SJCRH30 (cell line): Measurements from ENCODE around the gene TARS1. TPM values are rescaled to one million over a fixed set of nuclear protein-coding genes. Genes with fewer than 3 reads are reported as not detected.

ENCODE experiments used
- DNase-seq, 2 experiments: peaks; one replicate each; pipeline ENCODE4 v3.0.0-alpha.2; 2015 to 2020
- H3K27ac ChIP-seq: fragments of 250-450 bp; sonication (Bioruptor Pico); 2 replicates; pipeline ENCODE4 v1.5.1; 2020; ENCODE audit warnings: mild to moderate bottlenecking, moderate library complexity
- H3K27me3 ChIP-seq: fragments of 250-450 bp; sonication (Bioruptor Pico); 2 replicates; pipeline ENCODE4 v1.5.1; 2020; ENCODE audit warnings: mild to moderate bottlenecking, moderate library complexity
- H3K36me3 ChIP-seq: fragments of 250-450 bp; sonication (Bioruptor Pico); 2 replicates; pipeline ENCODE4 v1.5.1; 2020; ENCODE audit warnings: mild to moderate bottlenecking, moderate library complexity
- H3K4me1 ChIP-seq: fragments of 250-450 bp; sonication (Bioruptor Pico); 2 replicates; pipeline ENCODE4 v1.5.1; 2020; ENCODE audit warnings: mild to moderate bottlenecking, moderate library complexity
- H3K4me3 ChIP-seq: fragments of 250-450 bp; sonication (Bioruptor Pico); 2 replicates; pipeline ENCODE4 v1.5.1; 2020; ENCODE audit warnings: mild to moderate bottlenecking, moderate library complexity
- H3K9me3 ChIP-seq: fragments of 250-450 bp; sonication (Bioruptor Pico); replicated peaks from 2 replicates; pipeline ENCODE4 v1.5.1; 2020; ENCODE audit warnings: mild to moderate bottlenecking, moderate library complexity
- total RNA-seq: library from RNA; depleted of rRNA; stranded (reverse); fragments of >200 nt; shearing (Covaris generic); gene quantifications from 2 replicates; pipeline ENCODE4 v1.2.3, GENCODE V29; 2014; rRNA removed

TARS1 gene
- 303 and 347 TPM in 2 replicates for total RNA-seq

DNA sequence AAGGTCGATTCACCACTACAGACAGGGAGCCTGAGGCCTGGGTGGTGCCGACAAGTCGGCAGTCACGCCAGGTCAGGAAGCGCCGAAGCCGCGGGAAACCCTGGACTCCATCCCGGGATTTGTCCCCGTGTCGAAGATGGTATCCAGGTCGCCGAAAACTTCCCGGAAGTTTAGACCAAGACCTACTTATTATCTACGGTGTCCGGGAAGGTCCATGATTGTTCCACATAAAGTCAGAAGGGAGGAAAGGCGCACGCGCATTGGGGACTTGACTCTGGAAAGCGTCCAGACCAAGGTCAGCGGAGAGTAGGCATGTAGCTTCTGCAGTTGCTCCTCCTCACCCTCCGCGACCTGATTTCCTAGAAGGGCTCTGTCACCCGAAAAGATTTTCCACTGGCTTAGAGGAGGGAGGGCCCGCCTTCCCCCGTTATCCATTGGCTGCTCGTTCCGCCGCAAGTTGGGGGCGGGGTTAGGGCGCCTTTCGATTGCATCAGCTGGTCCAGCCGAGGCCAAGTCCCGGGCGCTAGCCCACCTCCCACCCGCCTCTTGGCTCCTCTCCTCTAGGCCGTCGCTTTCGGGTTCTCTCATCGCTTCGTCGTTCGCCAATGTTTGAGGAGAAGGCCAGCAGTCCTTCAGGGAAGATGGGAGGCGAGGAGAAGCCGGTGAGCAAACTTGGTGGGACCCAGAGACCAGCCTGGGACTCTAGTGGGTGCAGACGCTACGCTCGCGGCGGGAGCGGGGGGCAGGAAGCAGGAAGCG, at the start of gene TARS1:
TARS1 (plus strand) TSS at position 484 of the 759 bp plus-strand sequence; CDS start at position 606, 122 bp downstream.
- no peaks in the 10 kb centered on the region for H3K27me3 ChIP-seq
- H3K36me3 ChIP-seq = peaks cover 25% of the 10 kb centered on the region
- H3K27ac ChIP-seq = peak within 1 kb of the TSS; percentile 93
- no peaks in the 10 kb centered on the region for H3K9me3 ChIP-seq
- peaks cover 2% of the 10 kb centered on the region; the same call in 1 of the 2 replicates for H3K4me1 ChIP-seq
- peak; percentile 99 to 100 for DNase-seq
- H3K4me3 ChIP-seq = peak within 1 kb of the TSS; percentile 86

GRCh38 chr5:33398501-33398900, 42.3 kb upstream of the TARS1 start:
- no peak overlapping the region for H3K4me3 ChIP-seq
- no peak for DNase-seq
- H3K4me1 ChIP-seq = 0 out of 2 replicates have a peak, but pooled peaks cover 2% of the 10 kb centered on the region
- H3K36me3 ChIP-seq = no peaks in the 10 kb centered on the region
- H3K9me3 ChIP-seq = no peaks in the 10 kb centered on the region
- H3K27me3 ChIP-seq = no peaks in the 10 kb centered on the region
- H3K27ac ChIP-seq = no peak overlapping the region

DNA sequence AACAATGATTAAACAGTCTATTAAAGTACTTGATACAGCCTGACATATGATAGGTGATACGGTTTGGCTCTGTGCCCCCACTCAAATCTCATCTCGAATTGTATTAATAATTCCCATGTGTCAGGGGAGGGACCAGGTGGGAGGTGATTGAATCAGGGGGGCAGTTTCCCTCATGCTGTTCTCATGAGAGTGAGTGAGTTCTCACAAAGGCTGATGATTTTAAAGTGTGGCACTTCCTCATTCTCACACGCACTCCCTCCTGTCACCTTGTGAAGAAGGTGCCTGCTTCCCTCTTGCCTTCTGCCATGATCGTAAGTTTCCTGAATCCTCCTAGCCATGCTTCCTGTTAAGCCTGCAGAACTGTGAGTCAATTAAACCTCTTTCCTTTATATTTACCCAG, 40.1 kb upstream of the TARS1 start:
- Histone ChIP-seq H3K36me3 (no peaks in the 10 kb centered on the region), H3K4me3 (no peak overlapping the region), H3K4me1 (no peaks in the 10 kb centered on the region), H3K27ac (no peak overlapping the region), H3K27me3 (no peaks in the 10 kb centered on the region; the same call in 1 of the 2 replicates), H3K9me3 (no peaks in the 10 kb centered on the region; the same call in 1 of the 2 replicates)
- DNase-seq = no peak

- Histone ChIP-seq H3K36me3 (no peaks in the 10 kb centered on the region), H3K4me3 (no peak overlapping the region), H3K9me3 (no peaks in the 10 kb centered on the region; the same call in 1 of the 2 replicates), H3K4me1 (no peaks in the 10 kb centered on the region), H3K27me3 (no peaks in the 10 kb centered on the region; the same call in 1 of the 2 replicates), H3K27ac (no peak overlapping the region)
- DNase-seq = no peak
Measured at GRCh38 chr5:33401482-33402390, 39.0 kb upstream of the TARS1 start.

GRCh38 chr5:33403187-33403586, 37.6 kb upstream of the TARS1 start:
- no peak for DNase-seq
- Histone ChIP-seq H3K9me3 (no peaks in the 10 kb centered on the region; the same call in 1 of the 2 replicates), H3K27ac (no peak overlapping the region), H3K4me3 (no peak overlapping the region), H3K27me3 (no peaks in the 10 kb centered on the region; the same call in 1 of the 2 replicates), H3K4me1 (no peaks in the 10 kb centered on the region), H3K36me3 (no peaks in the 10 kb centered on the region)

GRCh38 chr5:33408816-33409215, 31.9 kb upstream of the TARS1 start:
- Histone ChIP-seq H3K4me3 (no peak overlapping the region), H3K4me1 (no peaks in the 10 kb centered on the region), H3K27ac (no peak overlapping the region), H3K36me3 (no peaks in the 10 kb centered on the region), H3K27me3 (no peaks in the 10 kb centered on the region; the same call in none of the 2 replicates), H3K9me3 (no peaks in the 10 kb centered on the region; the same call in 1 of the 2 replicates)
- DNase-seq = no peak

- Histone ChIP-seq H3K36me3 (no peaks in the 10 kb centered on the region), H3K27ac (no peak overlapping the region), H3K4me1 (no peaks in the 10 kb centered on the region), H3K27me3 (no peaks in the 10 kb centered on the region; the same call in none of the 2 replicates), H3K4me3 (no peak overlapping the region), H3K9me3 (no peaks in the 10 kb centered on the region; the same call in 1 of the 2 replicates)
- DNase-seq = no peak
Measured at GRCh38 chr5:33409435-33410170, 31.2 kb upstream of the TARS1 start.

- Histone ChIP-seq H3K36me3 (no peaks in the 10 kb centered on the region), H3K4me1 (no peaks in the 10 kb centered on the region), H3K27ac (no peak overlapping the region), H3K27me3 (no peaks in the 10 kb centered on the region; the same call in none of the 2 replicates), H3K9me3 (no peaks in the 10 kb centered on the region), H3K4me3 (no peak overlapping the region)
- DNase-seq = no peak
Measured at GRCh38 chr5:33410221-33410620, 30.5 kb upstream of the TARS1 start.

GRCh38 chr5:33411498-33411897, 29.3 kb upstream of the TARS1 start:
- no peaks in the 10 kb centered on the region for H3K36me3 ChIP-seq
- H3K27ac ChIP-seq = no peak overlapping the region
- H3K4me3 ChIP-seq = no peak overlapping the region
- no peaks in the 10 kb centered on the region for H3K4me1 ChIP-seq
- H3K9me3 ChIP-seq = no peaks in the 10 kb centered on the region
- no peaks in the 10 kb centered on the region; the same call in 1 of the 2 replicates for H3K27me3 ChIP-seq
- no peak for DNase-seq

GRCh38 chr5:33415811-33416354, 24.9 kb upstream of the TARS1 start:
- H3K9me3 ChIP-seq = no peaks in the 10 kb centered on the region
- no peaks in the 10 kb centered on the region; the same call in 1 of the 2 replicates for H3K27me3 ChIP-seq
- no peaks in the 10 kb centered on the region for H3K4me1 ChIP-seq
- DNase-seq = no peak
- no peaks in the 10 kb centered on the region for H3K36me3 ChIP-seq
- no peak overlapping the region for H3K27ac ChIP-seq
- no peak overlapping the region for H3K4me3 ChIP-seq

DNA sequence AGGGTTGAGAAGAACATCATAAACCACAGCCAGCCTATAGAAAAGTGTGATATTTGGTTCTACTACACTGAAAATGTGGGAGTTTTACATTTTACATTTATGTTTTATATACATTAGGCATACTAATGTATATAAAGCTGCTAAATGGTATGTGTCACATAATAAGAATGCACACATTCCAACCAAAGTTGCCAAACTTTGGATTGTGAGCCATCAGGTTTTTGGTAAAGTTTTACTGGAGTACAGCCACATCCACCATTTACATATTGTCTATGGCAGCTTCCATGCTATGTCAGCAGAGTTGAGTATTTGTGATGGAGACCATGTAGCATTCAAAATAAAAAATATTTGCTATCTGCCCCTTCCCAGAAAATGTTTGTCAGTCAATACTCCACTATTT, 23.1 kb upstream of the TARS1 start:
- Histone ChIP-seq H3K4me3 (no peak overlapping the region), H3K36me3 (no peaks in the 10 kb centered on the region), H3K9me3 (no peaks in the 10 kb centered on the region), H3K27ac (no peak overlapping the region), H3K4me1 (no peaks in the 10 kb centered on the region), H3K27me3 (no peaks in the 10 kb centered on the region)
- DNase-seq = no peak

GRCh38 chr5:33420946-33421345, 19.8 kb upstream of the TARS1 start:
- Histone ChIP-seq H3K36me3 (no peaks in the 10 kb centered on the region), H3K27me3 (no peaks in the 10 kb centered on the region), H3K27ac (no peak overlapping the region), H3K4me1 (no peaks in the 10 kb centered on the region), H3K9me3 (no peaks in the 10 kb centered on the region), H3K4me3 (no peak overlapping the region)
- no peak for DNase-seq

DNA sequence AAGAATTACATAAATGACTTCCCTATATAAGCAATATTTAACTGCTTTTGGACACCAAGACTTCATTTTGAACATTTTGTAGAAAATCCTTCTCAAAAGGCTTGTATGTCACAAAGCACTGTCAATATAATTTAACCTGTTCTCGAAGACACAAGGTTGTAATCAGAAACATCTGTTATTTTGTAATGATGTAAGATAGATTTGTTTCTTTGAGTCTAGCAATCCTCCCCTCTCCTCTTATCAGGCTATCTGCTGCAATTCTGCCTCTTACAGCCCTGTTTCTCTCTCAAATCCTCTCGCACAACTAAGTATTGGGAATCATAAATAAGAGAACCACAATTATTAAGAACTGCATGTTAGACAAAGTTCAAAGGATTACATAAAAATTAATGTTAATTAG, 18.6 kb upstream of the TARS1 start:
- DNase-seq = no peak
- Histone ChIP-seq H3K4me3 (no peak overlapping the region), H3K27me3 (no peaks in the 10 kb centered on the region), H3K36me3 (no peaks in the 10 kb centered on the region), H3K9me3 (no peaks in the 10 kb centered on the region), H3K4me1 (no peaks in the 10 kb centered on the region), H3K27ac (no peak overlapping the region)

DNA sequence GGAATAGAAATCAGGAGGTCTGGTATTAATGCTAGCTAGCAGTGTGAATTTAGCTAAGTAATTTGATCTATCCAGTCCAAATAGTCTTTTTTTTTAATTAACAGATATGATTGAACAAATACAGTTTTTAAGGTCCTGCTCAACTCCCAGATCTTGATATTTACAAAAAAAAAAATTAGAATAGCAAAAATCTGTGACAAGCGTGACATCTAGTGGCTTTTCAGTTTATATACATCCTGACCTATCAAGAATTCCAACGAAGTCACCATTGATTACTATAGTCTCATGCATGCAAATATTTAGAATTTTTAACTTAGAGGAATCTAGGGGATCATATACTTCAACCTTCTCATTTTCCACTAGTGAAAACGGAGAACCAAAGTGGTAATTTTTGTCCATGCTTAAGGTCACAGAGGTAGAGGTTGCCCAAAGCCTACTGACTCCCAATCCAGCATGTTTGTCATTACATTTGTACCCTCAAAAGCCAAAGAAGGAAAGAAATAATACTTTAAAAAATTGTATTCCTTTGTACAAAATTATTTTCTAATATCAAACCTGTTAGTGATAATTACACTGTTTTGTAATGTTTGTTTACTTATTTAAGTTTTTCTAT, 17.6 kb upstream of the TARS1 start:
- Histone ChIP-seq H3K4me1 (no peaks in the 10 kb centered on the region), H3K4me3 (no peak overlapping the region), H3K9me3 (no peaks in the 10 kb centered on the region), H3K27ac (no peak overlapping the region), H3K27me3 (no peaks in the 10 kb centered on the region), H3K36me3 (no peaks in the 10 kb centered on the region)
- DNase-seq = peak in 1 of 2 experiments; percentile 44
